ENCODE data around the gene KCNT2. TPM values are rescaled to one million over a fixed set of nuclear protein-coding genes. Genes with fewer than 3 reads are reported as not detected.

KCNT2 gene
- total and polyA plus RNA-seq, 10 of the 15 experiments (the other 5 are each of a cell fraction or from before 2014, with no cell fraction given), result not detected

- TF ChIP-seq CUX1 (IDR thresholded peaks at IDR 0.05; ENCODE audit: insufficient replicate concordance, low read depth, low read length), result no peak
Measured at GRCh38 chr1:196563768-196564167, 44.5 kb downstream of the KCNT2 start (continued).

GRCh38 chr1:196559314-196559713, 48.9 kb downstream of the KCNT2 start:
- POLR2A ChIA-PET, result no interaction called here
- no peak overlapping the region for H3K9ac ChIP-seq (ENCODE audit: control insufficient read depth, insufficient read depth, low read length)
- no peaks in the 10 kb centered on the region for H4K20me1 ChIP-seq (ENCODE audit: control insufficient read depth, insufficient read depth)
- in situ Hi-C loops (cut with MboI), result no loop called here
- CTCF ChIA-PET, result no interaction called here
- no TSS peak for BruUV-seq (replicated peaks)
- SMC1A ChIA-PET (ENCODE audit: uncharacterized antibody, unreplicated experiment), result no interaction called here
- no peak for FAIRE-seq
- H3K4me3 ChIP-seq, result no peak overlapping the region
- no peak overlapping the region for H3K4me2 ChIP-seq (ENCODE audit: control insufficient read depth, insufficient read depth)
- H3K27ac ChIP-seq (ENCODE audit: control insufficient read depth, insufficient read depth), result no peak overlapping the region
- H3K9me3 ChIP-seq (replicated peaks; ENCODE audit: control insufficient read depth, insufficient read depth, low read length), result no peaks in the 10 kb centered on the region
- no peak for ATAC-seq
- no peaks in the 10 kb centered on the region for H3K4me1 ChIP-seq (ENCODE audit: control insufficient read depth, insufficient read depth, low read length)
- intact Hi-C loops (cut with micrococcal nuclease; ENCODE audit: unreplicated experiment), result no loop called here
- no peaks in the 10 kb centered on the region for H3K79me2 ChIP-seq (ENCODE audit: control insufficient read depth, insufficient read depth, low read length)
- no peaks in the 10 kb centered on the region for H3K27me3 ChIP-seq (replicated peaks in 1 of 2; ENCODE audit: control insufficient read depth in 2 of 2, insufficient read depth in 2 of 2, low read length in 1 of 2)
- H2AFZ ChIP-seq (ENCODE audit: control insufficient read depth, low read depth, low read length), result no peak overlapping the region
- DNase-seq (ENCODE audit: low read depth, low spot score), result no peak
- WGBS (ENCODE audit: insufficient coverage, insufficient replicate concordance, low lambda C conversion rate, missing lambda C conversion rate), result 20% methylated on average over 3 of the region's 3 CpGs
- no peaks in the 10 kb centered on the region for H3K36me3 ChIP-seq (ENCODE audit: control insufficient read depth in 2 of 2, insufficient read depth in 2 of 2, low read length in 1 of 2)
- RAD21 ChIA-PET (ENCODE audit: unreplicated experiment), result no interaction called here
- no peak for TF ChIP-seq CBX3 (IDR thresholded peaks at IDR 0.05; ENCODE audit: borderline replicate concordance, low read depth)
- TF ChIP-seq IRF4 (IDR thresholded peaks at IDR 0.05; ENCODE audit: low read depth, low read length), result no peak
- TF ChIP-seq SREBF2 (IDR thresholded peaks at IDR 0.05; ENCODE audit: low read length), result no peak
- TF ChIP-seq NFYA (IDR thresholded peaks at IDR 0.05; ENCODE audit: borderline replicate concordance, low read depth, low read length), result no peak
- no peak for TF ChIP-seq GATAD2B (conservative IDR thresholded peaks at IDR 0.05; ENCODE audit: low read depth)
- TF ChIP-seq NRF1 (conservative IDR thresholded peaks at IDR 0.05; ENCODE audit: low read depth, low read length), result no peak
- TF ChIP-seq EED (IDR thresholded peaks at IDR 0.05; ENCODE audit: low read depth), result no peak
- TF ChIP-seq ATF3 (IDR thresholded peaks at IDR 0.05; ENCODE audit: borderline replicate concordance, extremely low read depth, low read depth, low read length), result no peak
- no peak for TF ChIP-seq RELB (IDR thresholded peaks at IDR 0.05; ENCODE audit: low read depth)
- no peak for TF ChIP-seq MAX (IDR thresholded peaks at IDR 0.05; ENCODE audit: low read depth, low read length)
- no peak for TF ChIP-seq YBX1 (IDR thresholded peaks at IDR 0.05)
- no peak for TF ChIP-seq KAT2A (conservative IDR thresholded peaks at IDR 0.05; ENCODE audit: control insufficient read depth, low read depth, low read length)
- no peak for TF ChIP-seq ZSCAN29 (IDR thresholded peaks at IDR 0.05)
- no peak for TF ChIP-seq ATF7 (IDR thresholded peaks at IDR 0.05; ENCODE audit: low read depth)
- TF ChIP-seq MYB (IDR thresholded peaks at IDR 0.05; ENCODE audit: borderline replicate concordance, low read depth, low read length), result no peak
- TF ChIP-seq HDAC2 (IDR thresholded peaks at IDR 0.05), result no peak

All from GM12878 (cell line).